Measurements from ENCODE around the gene HACD3. TPM values are rescaled to one million over a fixed set of nuclear protein-coding genes. Genes with fewer than 3 reads are reported as not detected.
A peak's percentile ranks its signal among the peaks of the same experiment; 100 is the strongest.

HACD3 gene
- total and polyA plus RNA-seq, 4 donors = 147 to 239 (median 168) TPM

DNA sequence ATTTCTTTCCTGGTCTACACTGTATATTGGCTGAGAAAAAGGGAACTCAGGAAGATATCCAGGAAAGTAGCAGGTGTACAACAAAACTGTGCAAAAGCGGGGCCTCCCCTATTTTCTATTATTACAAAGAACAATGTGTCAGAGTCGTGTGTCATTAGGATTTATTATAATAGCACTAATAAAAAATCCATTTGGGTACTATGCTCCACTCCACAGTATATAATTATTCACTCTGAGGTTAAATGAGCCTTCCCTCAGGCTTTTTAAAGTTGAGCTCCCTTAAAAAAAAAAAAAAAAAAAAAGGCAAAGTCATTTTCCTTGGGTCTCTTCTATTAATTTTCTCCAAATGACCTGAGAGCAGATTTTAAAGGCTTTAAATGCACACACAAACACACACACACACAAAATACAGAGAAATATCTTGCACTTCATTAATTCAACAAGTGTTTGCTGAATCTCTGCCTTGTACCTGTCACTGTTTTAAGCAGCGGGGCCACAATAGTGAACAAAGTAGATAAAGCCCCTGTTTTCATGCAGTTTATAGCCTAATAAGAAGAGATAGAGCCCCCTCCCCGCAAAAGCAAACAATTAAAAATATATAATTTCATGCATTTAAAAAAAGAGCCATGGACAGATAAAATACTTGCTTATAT, 11.5 kb upstream of the HACD3 start:
- no peaks in the 10 kb centered on the region for H3K27me3 ChIP-seq (ENCODE audit: control insufficient read depth, insufficient read depth, low read length)
- no peak for DNase-seq (ENCODE audit: low read depth in 4 of 6, low spot score in 6 of 6)
- H3K36me3 ChIP-seq (ENCODE audit: control insufficient read depth, insufficient read depth, low read length) = no peaks in the 10 kb centered on the region
- H3K27ac ChIP-seq (ENCODE audit: low read depth, low read length) = no peak overlapping the region
- H3K4me1 ChIP-seq (ENCODE audit: control insufficient read depth, insufficient read depth, low read length) = peaks cover 8% of the 10 kb centered on the region
- H3K4me3 ChIP-seq (ENCODE audit: low read depth, low read length) = no peak overlapping the region
- WGBS (ENCODE audit: insufficient coverage) = no CpG with 5 or more reads among the region's 4 CpGs
- H3K9me3 ChIP-seq (ENCODE audit: control insufficient read depth, insufficient read depth, low read length) = no peaks in the 10 kb centered on the region

DNA sequence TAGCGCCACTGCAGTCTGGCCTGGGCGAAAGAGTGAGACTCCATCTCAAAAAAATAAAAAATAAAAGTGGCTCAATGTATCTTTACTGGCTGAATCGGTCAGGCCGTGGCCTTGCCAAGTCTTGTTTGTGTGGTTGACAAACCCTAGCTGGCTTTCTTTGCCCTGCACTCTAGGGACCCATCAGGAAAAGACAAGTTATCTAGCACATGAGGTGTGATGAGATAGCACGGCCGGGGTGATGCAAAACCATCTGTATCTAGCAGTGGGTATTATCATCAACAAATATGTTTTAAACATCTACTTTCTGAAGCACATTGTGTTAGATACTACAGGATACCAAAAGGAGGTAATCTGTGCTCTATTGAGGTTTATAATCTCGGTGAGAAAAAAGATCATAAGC, 8.9 kb upstream of the HACD3 start:
- Histone ChIP-seq H3K9me3 (ENCODE audit: control insufficient read depth, insufficient read depth, low read length) (no peaks in the 10 kb centered on the region), H3K4me3 (ENCODE audit: low read depth, low read length) (no peak overlapping the region), H3K27ac (ENCODE audit: low read depth, low read length) (no peak overlapping the region), H3K4me1 (ENCODE audit: control insufficient read depth, insufficient read depth, low read length) (peaks cover 7% of the 10 kb centered on the region), H3K27me3 (ENCODE audit: control insufficient read depth, insufficient read depth, low read length) (no peaks in the 10 kb centered on the region), H3K36me3 (ENCODE audit: control insufficient read depth, insufficient read depth, low read length) (no peaks in the 10 kb centered on the region)
- no peak for DNase-seq (ENCODE audit: low read depth in 4 of 6, low spot score in 6 of 6)
- WGBS (ENCODE audit: insufficient coverage) = 81% methylated on average over 3 of the region's 7 CpGs

DNA sequence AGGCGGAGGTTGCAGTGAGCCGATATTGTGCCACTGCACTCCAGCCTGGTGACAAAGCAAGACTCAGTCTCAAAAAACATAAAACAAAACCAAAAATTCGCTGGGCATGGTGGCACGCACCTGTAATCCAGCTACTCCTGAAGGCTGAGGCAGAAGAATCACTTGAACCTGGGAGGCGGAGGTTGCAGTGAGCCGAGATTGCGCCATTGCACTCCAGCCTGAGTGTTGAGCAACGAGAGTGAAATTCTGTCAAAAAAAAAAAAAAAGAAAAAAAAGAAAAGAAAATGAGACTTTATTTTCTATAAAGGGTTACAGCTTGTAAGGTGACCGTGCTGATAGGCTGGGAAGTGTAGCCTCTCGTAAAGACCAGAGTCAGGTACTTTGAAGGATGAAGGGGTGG, 6.0 kb upstream of the HACD3 start:
- no peaks in the 10 kb centered on the region for H3K9me3 ChIP-seq (ENCODE audit: control insufficient read depth, insufficient read depth, low read length)
- H3K4me1 ChIP-seq (ENCODE audit: control insufficient read depth, insufficient read depth, low read length) = peaks cover 5% of the 10 kb centered on the region
- H3K27ac ChIP-seq (ENCODE audit: low read depth, low read length) = no peak overlapping the region
- H3K4me3 ChIP-seq (ENCODE audit: low read depth, low read length) = no peak overlapping the region
- H3K36me3 ChIP-seq (ENCODE audit: control insufficient read depth, insufficient read depth, low read length) = no peaks in the 10 kb centered on the region
- no peak for DNase-seq (ENCODE audit: low read depth in 4 of 6, low spot score in 6 of 6)
- WGBS (ENCODE audit: insufficient coverage) = 95% methylated on average over 7 of the region's 10 CpGs
- no peaks in the 10 kb centered on the region for H3K27me3 ChIP-seq (ENCODE audit: control insufficient read depth, insufficient read depth, low read length)

DNA sequence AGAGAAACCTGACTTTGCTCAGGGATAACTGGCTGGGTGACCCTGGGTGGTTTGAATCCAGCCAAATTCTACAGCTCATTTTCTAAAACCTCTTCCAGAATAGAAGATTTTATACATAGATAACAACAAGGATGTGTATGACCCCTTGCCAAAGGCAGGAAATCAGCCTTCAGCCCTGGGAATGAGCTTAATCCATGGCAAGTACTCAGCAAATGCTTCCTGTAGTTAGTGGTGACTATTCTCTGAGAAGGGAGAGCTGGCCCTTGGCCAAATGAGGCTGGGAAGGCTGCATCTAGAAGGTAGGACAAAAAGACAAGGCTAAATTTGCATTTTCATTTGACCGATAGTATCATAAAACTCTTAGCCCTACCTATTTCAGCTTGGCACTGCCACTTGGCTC, 4.6 kb upstream of the HACD3 start:
- no peaks in the 10 kb centered on the region for H3K9me3 ChIP-seq (ENCODE audit: control insufficient read depth, insufficient read depth, low read length)
- H3K27me3 ChIP-seq (ENCODE audit: control insufficient read depth, insufficient read depth, low read length) = no peaks in the 10 kb centered on the region
- peak in 4 of 6 donors; percentile 43 to 81 (median 66) for DNase-seq (ENCODE audit: low read depth in 4 of 6, low spot score in 6 of 6)
- H3K27ac ChIP-seq (ENCODE audit: low read depth, low read length) = no peak overlapping the region
- no peaks in the 10 kb centered on the region for H3K36me3 ChIP-seq (ENCODE audit: control insufficient read depth, insufficient read depth, low read length)
- no peak overlapping the region for H3K4me3 ChIP-seq (ENCODE audit: low read depth, low read length)
- WGBS (ENCODE audit: insufficient coverage) = no CpG with 5 or more reads among the region's 1 CpG
- peaks cover 10% of the 10 kb centered on the region for H3K4me1 ChIP-seq (ENCODE audit: control insufficient read depth, insufficient read depth, low read length)

DNA sequence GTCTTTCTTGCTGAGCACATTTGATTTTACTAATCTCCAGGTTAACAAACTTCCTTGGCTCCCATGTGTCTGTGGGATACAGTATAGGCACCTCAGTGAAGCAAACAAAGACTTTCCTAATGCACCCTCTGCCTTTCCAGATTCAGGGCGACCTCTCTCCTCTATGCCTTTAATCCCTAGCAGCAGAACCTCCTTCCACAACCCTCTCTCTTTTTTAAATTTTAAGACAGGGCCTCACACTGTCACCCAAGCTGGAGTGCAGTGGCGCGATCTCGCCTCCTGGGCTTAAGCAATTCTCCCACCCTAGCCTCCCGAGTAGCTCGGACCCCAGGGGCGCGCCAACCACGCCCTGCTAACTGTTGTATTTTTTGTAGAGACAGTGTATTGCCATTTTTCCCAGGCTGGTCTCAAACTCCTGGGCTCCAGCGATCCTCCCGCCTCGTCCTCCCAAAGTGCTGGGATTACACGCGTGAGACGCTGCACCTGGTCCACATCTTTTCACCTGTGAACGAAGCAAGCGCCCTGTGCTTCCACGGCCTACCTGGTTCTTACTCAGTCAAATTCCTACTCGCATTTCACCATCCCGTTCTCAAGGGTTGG, 1.7 kb upstream of the HACD3 start:
- H3K27me3 ChIP-seq (ENCODE audit: control insufficient read depth, insufficient read depth, low read length) = no peaks in the 10 kb centered on the region
- DNase-seq (ENCODE audit: low read depth in 4 of 6, low spot score in 6 of 6) = no peak
- no peaks in the 10 kb centered on the region for H3K36me3 ChIP-seq (ENCODE audit: control insufficient read depth, insufficient read depth, low read length)
- WGBS (ENCODE audit: insufficient coverage) = 97% methylated on average over 12 of the region's 20 CpGs
- no peaks in the 10 kb centered on the region for H3K9me3 ChIP-seq (ENCODE audit: control insufficient read depth, insufficient read depth, low read length)
- no peak overlapping the region for H3K4me3 ChIP-seq (ENCODE audit: low read depth, low read length)
- H3K4me1 ChIP-seq (ENCODE audit: control insufficient read depth, insufficient read depth, low read length) = peaks cover 19% of the 10 kb centered on the region
- no peak overlapping the region for H3K27ac ChIP-seq (ENCODE audit: low read depth, low read length)

DNA sequence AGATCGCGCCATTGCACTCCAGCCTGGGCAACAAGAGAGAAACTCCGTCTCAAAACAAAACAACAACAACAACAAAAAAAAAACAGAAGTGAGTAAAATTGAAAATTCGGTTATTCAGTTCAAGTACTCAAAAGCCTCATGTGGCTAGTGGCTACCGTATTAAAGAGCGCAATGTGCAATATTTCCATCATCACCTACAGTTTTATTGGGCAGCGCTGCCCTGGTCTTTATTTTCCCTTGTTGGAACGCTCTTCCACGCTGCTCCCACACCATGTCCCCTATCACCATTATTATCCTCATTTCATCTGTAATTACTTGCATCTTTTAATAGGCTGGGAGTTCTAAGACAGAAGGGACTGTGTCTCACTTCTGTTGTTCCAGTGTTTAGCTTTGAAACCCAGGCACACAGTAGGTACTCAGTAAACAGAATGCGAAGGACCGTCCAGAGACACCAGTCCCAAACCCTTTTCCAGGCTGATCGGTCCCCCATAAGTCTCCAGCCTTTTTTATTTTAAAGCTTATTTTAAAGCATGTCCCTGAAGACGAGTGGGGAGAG, 423 bp upstream of the HACD3 start:
- Histone ChIP-seq H3K27ac (ENCODE audit: low read depth, low read length) (peak overlapping the region; percentile 3), H3K4me1 (ENCODE audit: control insufficient read depth, insufficient read depth, low read length) (peaks cover 23% of the 10 kb centered on the region), H3K27me3 (ENCODE audit: control insufficient read depth, insufficient read depth, low read length) (no peaks in the 10 kb centered on the region), H3K9me3 (ENCODE audit: control insufficient read depth, insufficient read depth, low read length) (no peaks in the 10 kb centered on the region), H3K36me3 (ENCODE audit: control insufficient read depth, insufficient read depth, low read length) (no peaks in the 10 kb centered on the region), H3K4me3 (ENCODE audit: low read depth, low read length) (peak overlapping the region; percentile 93)
- 27% methylated on average over 7 of the region's 13 CpGs for WGBS (ENCODE audit: insufficient coverage)
- DNase-seq (ENCODE audit: low read depth in 4 of 6, low spot score in 6 of 6) = peak in 2 of 6 donors; percentile 12 to 38

DNA sequence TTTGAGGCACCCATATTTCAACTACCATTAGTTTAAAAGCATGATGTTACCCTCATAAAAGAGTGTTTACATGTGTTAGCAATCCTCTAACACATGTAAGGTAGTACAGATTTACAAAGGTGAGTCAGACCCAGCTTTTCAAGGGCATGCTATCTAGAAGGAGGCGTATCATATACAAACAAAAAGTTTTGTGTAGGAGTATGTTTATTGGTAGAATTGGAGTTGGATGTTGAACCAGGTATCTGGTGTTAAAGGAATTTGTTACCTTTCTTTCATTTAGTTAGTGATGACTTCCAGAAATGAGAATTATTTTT, 2.4 kb downstream of the HACD3 start:
- no peaks in the 10 kb centered on the region for H3K9me3 ChIP-seq (ENCODE audit: control insufficient read depth, insufficient read depth, low read length)
- no peaks in the 10 kb centered on the region for H3K36me3 ChIP-seq (ENCODE audit: control insufficient read depth, insufficient read depth, low read length)
- peaks cover 18% of the 10 kb centered on the region for H3K4me1 ChIP-seq (ENCODE audit: control insufficient read depth, insufficient read depth, low read length)
- H3K27me3 ChIP-seq (ENCODE audit: control insufficient read depth, insufficient read depth, low read length) = no peaks in the 10 kb centered on the region
- 60% methylated on average over 1 of the region's 1 CpG for WGBS (ENCODE audit: insufficient coverage)
- H3K27ac ChIP-seq (ENCODE audit: low read depth, low read length) = no peak overlapping the region
- H3K4me3 ChIP-seq (ENCODE audit: low read depth, low read length) = no peak overlapping the region
- no peak for DNase-seq (ENCODE audit: low read depth in 4 of 6, low spot score in 6 of 6)

DNA sequence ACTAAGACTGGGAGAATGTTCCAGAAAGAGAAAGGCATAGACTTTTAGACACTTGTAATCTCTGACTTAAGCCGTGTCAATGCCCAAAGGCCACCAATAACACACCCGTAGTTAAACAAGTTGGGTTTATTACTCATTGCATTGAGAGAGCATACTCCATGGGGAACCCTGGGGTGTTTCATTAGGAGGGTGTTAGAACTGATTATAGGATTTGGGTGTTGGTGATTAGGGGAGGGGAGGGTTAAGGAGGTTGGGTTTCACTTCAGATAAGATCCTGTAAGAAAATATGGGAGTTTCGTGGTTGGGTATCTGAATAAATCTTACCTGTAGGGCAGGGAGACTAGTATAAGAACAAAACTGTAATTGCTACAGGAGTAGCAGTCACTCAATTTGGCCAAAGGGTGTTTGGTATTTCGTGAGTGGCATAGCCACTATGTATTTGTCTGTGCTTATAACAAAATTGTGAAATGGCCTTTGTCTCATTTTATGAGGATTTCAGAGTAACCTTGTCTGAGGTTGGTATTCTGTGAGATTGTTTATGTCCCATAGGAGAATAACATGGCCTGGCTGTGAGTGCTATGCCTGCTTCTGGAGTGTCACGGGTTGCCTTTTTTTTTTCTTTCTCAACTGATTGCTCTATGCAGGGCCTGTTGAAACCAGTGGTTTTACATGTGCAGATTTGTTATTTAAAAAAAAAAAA, 2.9 kb downstream of the HACD3 start:
- H3K9me3 ChIP-seq (ENCODE audit: control insufficient read depth, insufficient read depth, low read length) = no peaks in the 10 kb centered on the region
- H3K27me3 ChIP-seq (ENCODE audit: control insufficient read depth, insufficient read depth, low read length) = no peaks in the 10 kb centered on the region
- no peaks in the 10 kb centered on the region for H3K36me3 ChIP-seq (ENCODE audit: control insufficient read depth, insufficient read depth, low read length)
- peaks cover 18% of the 10 kb centered on the region for H3K4me1 ChIP-seq (ENCODE audit: control insufficient read depth, insufficient read depth, low read length)
- 91% methylated on average over 2 of the region's 5 CpGs for WGBS (ENCODE audit: insufficient coverage)
- no peak overlapping the region for H3K4me3 ChIP-seq (ENCODE audit: low read depth, low read length)
- no peak for DNase-seq (ENCODE audit: low read depth in 4 of 6, low spot score in 6 of 6)
- no peak overlapping the region for H3K27ac ChIP-seq (ENCODE audit: low read depth, low read length)

DNA sequence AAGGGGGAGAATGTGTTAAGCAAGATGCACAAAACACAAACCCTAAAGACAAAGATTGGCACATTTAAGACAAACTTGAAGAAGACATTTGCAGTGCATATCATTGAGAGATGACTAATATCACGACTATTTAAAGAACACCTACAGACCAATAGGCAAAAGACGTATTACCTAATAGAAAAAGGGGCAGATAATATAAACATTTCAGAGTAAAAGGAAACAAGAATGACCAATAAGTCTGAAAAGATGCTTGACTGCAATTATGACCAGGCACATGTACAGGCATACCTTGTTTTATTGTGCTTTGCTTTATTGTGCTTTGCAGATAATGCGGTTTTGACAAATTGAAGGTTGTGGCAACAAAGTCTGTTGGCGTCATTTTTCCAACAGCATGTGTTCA, 4.9 kb downstream of the HACD3 start:
- peaks cover 13% of the 10 kb centered on the region for H3K4me1 ChIP-seq (ENCODE audit: control insufficient read depth, insufficient read depth, low read length)
- H3K36me3 ChIP-seq (ENCODE audit: control insufficient read depth, insufficient read depth, low read length) = no peaks in the 10 kb centered on the region
- no peak overlapping the region for H3K4me3 ChIP-seq (ENCODE audit: low read depth, low read length)
- no peak for DNase-seq (ENCODE audit: low read depth in 4 of 6, low spot score in 6 of 6)
- no peaks in the 10 kb centered on the region for H3K27me3 ChIP-seq (ENCODE audit: control insufficient read depth, insufficient read depth, low read length)
- H3K27ac ChIP-seq (ENCODE audit: low read depth, low read length) = no peak overlapping the region
- H3K9me3 ChIP-seq (ENCODE audit: control insufficient read depth, insufficient read depth, low read length) = no peaks in the 10 kb centered on the region
- whole genome bisulfite sequencing (ENCODE audit: insufficient coverage) = 86% methylated on average over 1 of the region's 4 CpGs

DNA sequence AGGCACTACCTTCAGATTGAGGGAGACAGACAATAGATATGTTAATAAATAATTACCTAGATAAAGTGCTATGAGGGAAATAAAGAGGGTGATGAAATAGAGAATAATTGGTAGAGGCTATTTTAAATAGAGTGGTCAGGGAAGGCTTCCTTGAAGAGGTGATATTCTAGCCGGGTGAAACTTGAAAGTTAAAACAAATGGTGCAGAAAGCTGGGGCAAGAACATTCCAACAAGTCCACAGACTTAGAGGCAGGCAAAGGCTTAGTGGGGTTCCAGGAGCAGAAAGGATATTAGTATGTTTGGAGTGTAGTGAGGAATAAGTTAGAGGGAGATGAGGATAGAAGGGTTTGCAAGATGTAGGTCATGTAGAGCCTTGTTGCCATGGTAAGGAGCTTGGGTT, 10.1 kb downstream of the HACD3 start:
- 70% methylated on average over 1 of the region's 1 CpG for WGBS (ENCODE audit: insufficient coverage)
- no peak overlapping the region for H3K4me3 ChIP-seq (ENCODE audit: low read depth, low read length)
- no peaks in the 10 kb centered on the region for H3K36me3 ChIP-seq (ENCODE audit: control insufficient read depth, insufficient read depth, low read length)
- no peak for DNase-seq (ENCODE audit: low read depth in 4 of 6, low spot score in 6 of 6)
- H3K27me3 ChIP-seq (ENCODE audit: control insufficient read depth, insufficient read depth, low read length) = no peaks in the 10 kb centered on the region
- no peaks in the 10 kb centered on the region for H3K9me3 ChIP-seq (ENCODE audit: control insufficient read depth, insufficient read depth, low read length)
- H3K4me1 ChIP-seq (ENCODE audit: control insufficient read depth, insufficient read depth, low read length) = no peaks in the 10 kb centered on the region
- H3K27ac ChIP-seq (ENCODE audit: low read depth, low read length) = no peak overlapping the region

Measured in spinal cord (tissue), 10 donors.